GM23338 (cell line): ENCODE data around the gene SLC7A5. TPM values are rescaled to one million over a fixed set of nuclear protein-coding genes. Genes with fewer than 3 reads are reported as not detected.
A peak's percentile ranks its signal among the peaks of the same experiment; 100 is the strongest.

Source experiments
- ATAC-seq: fragments of 200-7000 bp; cut with Tn5 transposase; 3 replicates; pipeline ENCODE4 v1.9.1; 2020
- DNase-seq: peaks from one replicate; pipeline ENCODE4 v3.0.0-alpha.2; 2015; ENCODE audit warnings: low spot score
- H2AFZ ChIP-seq: fragments of 200-600 bp; sonication (generic); 2 replicates; pipeline ENCODE4 v1.8.0; 2016; ENCODE audit warnings: antibody characterized with exemption, mild to moderate bottlenecking, moderate library complexity
- H3F3A ChIP-seq: fragments of 200-600 bp; sonication (generic); replicated peaks from 2 replicates; pipeline ENCODE4 v1.8.0; 2017; ENCODE audit warnings: antibody characterized with exemption, mixed run types, low read depth
- H3K27ac ChIP-seq: fragments of 200-600 bp; sonication (generic); 2 replicates; pipeline ENCODE4 v1.6.1; 2016; ENCODE audit warnings: low read depth
- H3K27me3 ChIP-seq: fragments of 200-600 bp; sonication (generic); 2 replicates; pipeline ENCODE4 v1.8.0; 2016; ENCODE audit warnings: mild to moderate bottlenecking, mixed run types, moderate library complexity; ENCODE audit not compliant: insufficient read depth
- H3K36me3 ChIP-seq: fragments of 200-600 bp; sonication (generic); 2 replicates; pipeline ENCODE4 v1.8.0; 2016; ENCODE audit warnings: mild to moderate bottlenecking; ENCODE audit not compliant: insufficient read depth
- H3K4me1 ChIP-seq: fragments of 200-600 bp; sonication (generic); 2 replicates; pipeline ENCODE4 v1.8.0; 2016; ENCODE audit warnings: mild to moderate bottlenecking, moderate library complexity; ENCODE audit not compliant: insufficient read depth
- H3K4me2 ChIP-seq: fragments of 200-600 bp; sonication (generic); 2 replicates; pipeline ENCODE4 v1.7.1; 2017; ENCODE audit warnings: mixed run types
- H3K4me3 ChIP-seq: fragments of 200-600 bp; sonication (generic); 2 replicates; pipeline ENCODE4 v1.6.1; 2016; ENCODE audit warnings: mixed run types
- H3K79me2 ChIP-seq: fragments of 200-600 bp; sonication (generic); replicated peaks from 2 replicates; pipeline ENCODE4 v1.8.0; 2017; ENCODE audit warnings: mild to moderate bottlenecking; ENCODE audit not compliant: insufficient read depth
- H3K9me2 ChIP-seq: fragments of 200-600 bp; sonication (generic); 2 replicates; pipeline ENCODE4 v1.8.0; 2017; ENCODE audit not compliant: insufficient read depth
- H4K20me1 ChIP-seq: fragments of 200-600 bp; sonication (generic); replicated peaks from 2 replicates; pipeline ENCODE4 v1.8.0; 2017; ENCODE audit warnings: mild to moderate bottlenecking; ENCODE audit not compliant: insufficient read depth
- H3K27ac Mint-ChIP-seq: 2 replicates; pipeline ENCODE4 v1.8.0; 2020; ENCODE audit warnings: inconsistent platforms, mild to moderate bottlenecking, moderate library complexity, mixed read lengths
- H3K27me3 Mint-ChIP-seq: 3 replicates; pipeline ENCODE4 v1.8.0; 2022; ENCODE audit warnings: low read depth, mild to moderate bottlenecking, moderate library complexity, mixed read lengths, inconsistent platforms; ENCODE audit not compliant: insufficient read depth, poor library complexity
- H3K36me3 Mint-ChIP-seq: 3 replicates; pipeline ENCODE4 v1.8.0; 2021; ENCODE audit warnings: low read depth, mild to moderate bottlenecking, inconsistent platforms, moderate library complexity, mixed read lengths
- H3K4me1 Mint-ChIP-seq: 3 replicates; pipeline ENCODE4 v1.8.0; 2020; ENCODE audit warnings: mild to moderate bottlenecking, inconsistent platforms, mixed read lengths
- H3K4me3 Mint-ChIP-seq: 3 replicates; pipeline ENCODE4 v1.8.0; 2021; ENCODE audit warnings: moderate library complexity, mild to moderate bottlenecking, inconsistent platforms, mixed read lengths
- H3K9me3 Mint-ChIP-seq: 3 replicates; pipeline ENCODE4 v1.8.0; 2020; ENCODE audit warnings: moderate library complexity, mild to moderate bottlenecking, inconsistent platforms, mixed read lengths
- CREB1 ChIP-seq: fragments of 250-450 bp; sonication (Bioruptor Pico); IDR thresholded peaks from 2 replicates; pipeline ENCODE4 v1.5.0; 2020; ENCODE audit warnings: low read depth, mild to moderate bottlenecking, moderate library complexity
- CTCF ChIP-seq, 2 experiments: fragments of 200-600 bp in 1 of 2; sonication (generic) in 1 of 2; conservative IDR thresholded peaks; 2 replicates each; pipeline versions ENCODE4 v1.5.1 to v1.6.1; 2016 to 2017; ENCODE audit warnings: antibody characterized with exemption in 2 of 2, low read depth in 2 of 2, mild to moderate bottlenecking in 2 of 2, moderate library complexity in 1 of 2
- ETS1 ChIP-seq: IDR thresholded peaks from 2 replicates; pipeline ENCODE4 v1.6.1; 2016; ENCODE audit warnings: antibody characterized with exemption
- EZH2 ChIP-seq: fragments of 200-600 bp; sonication (generic); IDR thresholded peaks from one replicate; pipeline ENCODE4 v1.8.0; 2017; ENCODE audit warnings: antibody characterized with exemption, mild to moderate bottlenecking, low read depth; ENCODE audit not compliant: unreplicated experiment
- EZH2phosphoT487 ChIP-seq: fragments of 200-600 bp; sonication (generic); IDR thresholded peaks from one replicate; pipeline ENCODE4 v1.8.1; 2018; ENCODE audit warnings: antibody characterized with exemption; ENCODE audit not compliant: unreplicated experiment
- POLR2AphosphoS5 ChIP-seq: IDR thresholded peaks from 2 replicates; pipeline ENCODE4 v1.6.1; 2016; ENCODE audit warnings: antibody characterized with exemption, low read depth
- REST ChIP-seq: IDR thresholded peaks from one replicate; pipeline ENCODE4 v1.6.1; 2018; ENCODE audit warnings: antibody characterized with exemption; ENCODE audit not compliant: unreplicated experiment
- ZNF114 ChIP-seq: fragments of 250-450 bp; sonication (Bioruptor Pico); IDR thresholded peaks from 2 replicates; pipeline ENCODE4 v1.5.0; 2020; ENCODE audit warnings: mild to moderate bottlenecking, moderate library complexity
- ZNF331 ChIP-seq: fragments of 250-450 bp; sonication (Bioruptor Pico); IDR thresholded peaks from 2 replicates; pipeline ENCODE4 v1.5.0; 2020; ENCODE audit warnings: low read depth, mild to moderate bottlenecking, moderate library complexity
- polyA plus RNA-seq: library from polyadenylated mRNA; unstranded; fragments of >200 nt; fragmentation: Nextera tagmentation; extraction: Ambion mirVana; gene quantifications from 2 replicates; pipeline ENCODE4 v1.2.1, GENCODE V29; 2016
- total RNA-seq: library from RNA; depleted of rRNA; stranded (reverse); fragments of >200 nt; shearing (Covaris generic); gene quantifications from 2 replicates; pipeline ENCODE4 v1.2.3, GENCODE V29; 2014

SLC7A5 gene
- total and polyA plus RNA-seq, 2 experiments from 2014 or later, result 107 to 386 TPM

GRCh38 chr16:87877942-87878507, 8.7 kb upstream of the SLC7A5 start:
- Mint-ChIP-seq H3K9me3 (peaks cover 5% of the 10 kb centered on the region; the same call in 1 of the 3 replicates), H3K4me3 (no peak overlapping the region), H3K27me3 (peaks cover 13% of the 10 kb centered on the region), H3K27ac (no peak overlapping the region), H3K36me3 (no peaks in the 10 kb centered on the region; the same call in 1 of the 3 replicates), H3K4me1 (peaks cover 64% of the 10 kb centered on the region)
- DNase-seq (no peak), ATAC-seq (no peak; the same call in 2 of the 3 replicates)
- no peak for TF ChIP-seq ZNF114 (CRISPR knock-in tag)
- peak; percentile 29 to 62; a peak in 3 of 4 replicates for TF ChIP-seq CTCF (conservative IDR thresholded peaks at IDR 0.05; ENCODE audit: low read depth in 2 of 2)
- H3K27ac ChIP-seq, result no peak overlapping the region
- no peaks in the 10 kb centered on the region for H3K36me3 ChIP-seq
- H3K4me1 ChIP-seq, result peaks cover 33% of the 10 kb centered on the region
- no peaks in the 10 kb centered on the region for H3K9me2 ChIP-seq
- H3K4me2 ChIP-seq, result no peak overlapping the region
- H3F3A ChIP-seq, result peaks cover 35% of the 10 kb centered on the region
- H2AFZ ChIP-seq, result no peak overlapping the region
- H3K27me3 ChIP-seq, result no peaks in the 10 kb centered on the region
- H3K4me3 ChIP-seq, result no peak overlapping the region
- no peaks in the 10 kb centered on the region for H4K20me1 ChIP-seq
- H3K79me2 ChIP-seq, result no peaks in the 10 kb centered on the region

- Histone ChIP-seq H3F3A (peaks cover 35% of the 10 kb centered on the region), H3K4me2 (peak overlapping the region; percentile 68), H3K36me3 (no peaks in the 10 kb centered on the region), H2AFZ (no peak overlapping the region), H3K27ac (peak overlapping the region; percentile 87), H3K9me2 (no peaks in the 10 kb centered on the region), H3K79me2 (no peaks in the 10 kb centered on the region), H4K20me1 (no peaks in the 10 kb centered on the region), H3K4me3 (peak overlapping the region; percentile 35), H3K4me1 (peaks cover 56% of the 10 kb centered on the region), H3K27me3 (no peaks in the 10 kb centered on the region)
- H3K9me3 Mint-ChIP-seq, result peaks cover 5% of the 10 kb centered on the region; the same call in 1 of the 3 replicates
- DNase-seq (peak; percentile 85), ATAC-seq (peak; percentile 8)
- H3K27me3 Mint-ChIP-seq, result peaks cover 28% of the 10 kb centered on the region
- no peaks in the 10 kb centered on the region; the same call in 1 of the 3 replicates for H3K36me3 Mint-ChIP-seq
- peaks cover 72% of the 10 kb centered on the region for H3K4me1 Mint-ChIP-seq
- H3K4me3 Mint-ChIP-seq, result peak overlapping the region; percentile 53
- H3K27ac Mint-ChIP-seq, result peak overlapping the region; percentile 87
- no peak for TF ChIP-seq EZH2
- no peak for TF ChIP-seq EZH2phosphoT487
- TF ChIP-seq POLR2AphosphoS5, result no peak
- TF ChIP-seq ZNF331, result no peak
- no peak for TF ChIP-seq REST
- no peak for TF ChIP-seq CREB1 (CRISPR knock-in tag)
- no peak for TF ChIP-seq ETS1
- TF ChIP-seq CTCF (conservative IDR thresholded peaks at IDR 0.05; ENCODE audit: low read depth in 2 of 2), result no peak
These were observed 5.5 kb upstream of the SLC7A5 start for GRCh38 chr16:87874639-87875427.
